BLaER1 (cell line): ENCODE results near the gene TAS1R2.

ENCODE experiments used
- H3K27ac ChIP-seq: shearing (Covaris generic); formaldehyde crosslinking; 2 replicates; pipeline ENCODE4 v1.8.1; 2022
- H3K27me3 ChIP-seq: shearing (Covaris generic); formaldehyde crosslinking; 2 replicates; pipeline ENCODE4 v1.8.1; 2022
- H3K36me3 ChIP-seq: shearing (Covaris generic); formaldehyde crosslinking; 2 replicates; pipeline ENCODE4 v1.8.1; 2022
- H3K4me1 ChIP-seq: shearing (Covaris generic); formaldehyde crosslinking; 2 replicates; pipeline ENCODE4 v1.8.1; 2022
- H3K4me2 ChIP-seq: shearing (Covaris generic); formaldehyde crosslinking; 2 replicates; pipeline ENCODE4 v1.8.1; 2022
- H3K4me3 ChIP-seq: shearing (Covaris generic); formaldehyde crosslinking; 2 replicates; pipeline ENCODE4 v1.8.1; 2022
- H3K9ac ChIP-seq: shearing (Covaris generic); formaldehyde crosslinking; 2 replicates; pipeline ENCODE4 v1.8.1; 2022
- H3K9me3 ChIP-seq: shearing (Covaris generic); formaldehyde crosslinking; 2 replicates; pipeline ENCODE4 v1.8.1; 2022
- H4K20me1 ChIP-seq: shearing (Covaris generic); formaldehyde crosslinking; 2 replicates; pipeline ENCODE4 v1.8.1; 2022
- Cebpa-rat ChIP-seq: shearing (Covaris generic); IDR thresholded peaks from 2 replicates; pipeline ENCODE4 v1.8.1; 2022

Gene TAS1R2

DNA sequence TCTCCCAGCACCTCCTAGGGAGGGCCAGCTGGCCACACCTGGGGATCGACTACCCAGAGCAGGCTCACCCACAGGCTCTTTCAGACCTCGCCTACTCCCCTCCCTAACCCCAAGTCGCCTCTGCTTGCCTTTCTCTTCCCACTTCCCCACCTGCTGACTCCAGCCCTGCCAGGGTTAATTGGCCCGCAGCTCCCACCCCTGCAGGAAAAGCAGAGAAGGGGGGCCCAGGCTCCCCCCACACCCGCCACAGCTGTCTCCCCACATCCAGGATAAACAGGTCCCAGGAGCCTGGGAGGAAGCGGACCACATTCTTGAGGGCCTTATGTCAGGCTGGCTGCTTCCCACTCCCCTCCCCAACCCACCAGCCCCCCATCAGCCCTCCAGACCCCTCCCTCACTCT is 45.0 kb downstream of the TAS1R2 start:
- peak overlapping the region; percentile 10; the same call in 1 of the 2 replicates for H3K4me2 ChIP-seq
- H3K9me3 ChIP-seq: no peaks in the 10 kb centered on the region
- no peak overlapping the region for H3K4me3 ChIP-seq
- no peak overlapping the region; the same call in 1 of the 2 replicates for H3K9ac ChIP-seq
- H3K27ac ChIP-seq: no peak overlapping the region
- H3K4me1 ChIP-seq: peaks cover 9% of the 10 kb centered on the region; the same call in 1 of the 2 replicates
- peaks cover 11% of the 10 kb centered on the region; the same call in 1 of the 2 replicates for H3K27me3 ChIP-seq
- no peak for TF ChIP-seq Cebpa-rat
- peaks cover 2% of the 10 kb centered on the region; the same call in 1 of the 2 replicates for H4K20me1 ChIP-seq
- no peaks in the 10 kb centered on the region for H3K36me3 ChIP-seq

GRCh38 chr1:18812453-18812939 is 47.0 kb downstream of the TAS1R2 start:
- Histone ChIP-seq H3K9ac (no peak overlapping the region), H3K4me3 (no peak overlapping the region), H4K20me1 (no peaks in the 10 kb centered on the region), H3K4me2 (no peak overlapping the region), H3K9me3 (no peaks in the 10 kb centered on the region), H3K27ac (no peak overlapping the region), H3K4me1 (peaks cover 14% of the 10 kb centered on the region), H3K36me3 (no peaks in the 10 kb centered on the region), H3K27me3 (no peaks in the 10 kb centered on the region; the same call in 1 of the 2 replicates)
- TF ChIP-seq Cebpa-rat: no peak

- Histone ChIP-seq H3K4me3 (no peak overlapping the region), H4K20me1 (no peaks in the 10 kb centered on the region), H3K9ac (no peak overlapping the region), H3K27ac (no peak overlapping the region), H3K9me3 (no peaks in the 10 kb centered on the region), H3K4me1 (peaks cover 20% of the 10 kb centered on the region), H3K36me3 (no peaks in the 10 kb centered on the region), H3K4me2 (no peak overlapping the region), H3K27me3 (no peaks in the 10 kb centered on the region; the same call in 1 of the 2 replicates)
- TF ChIP-seq Cebpa-rat: no peak
Observed at GRCh38 chr1:18811733-18812452, 47.6 kb downstream of the TAS1R2 start.

DNA sequence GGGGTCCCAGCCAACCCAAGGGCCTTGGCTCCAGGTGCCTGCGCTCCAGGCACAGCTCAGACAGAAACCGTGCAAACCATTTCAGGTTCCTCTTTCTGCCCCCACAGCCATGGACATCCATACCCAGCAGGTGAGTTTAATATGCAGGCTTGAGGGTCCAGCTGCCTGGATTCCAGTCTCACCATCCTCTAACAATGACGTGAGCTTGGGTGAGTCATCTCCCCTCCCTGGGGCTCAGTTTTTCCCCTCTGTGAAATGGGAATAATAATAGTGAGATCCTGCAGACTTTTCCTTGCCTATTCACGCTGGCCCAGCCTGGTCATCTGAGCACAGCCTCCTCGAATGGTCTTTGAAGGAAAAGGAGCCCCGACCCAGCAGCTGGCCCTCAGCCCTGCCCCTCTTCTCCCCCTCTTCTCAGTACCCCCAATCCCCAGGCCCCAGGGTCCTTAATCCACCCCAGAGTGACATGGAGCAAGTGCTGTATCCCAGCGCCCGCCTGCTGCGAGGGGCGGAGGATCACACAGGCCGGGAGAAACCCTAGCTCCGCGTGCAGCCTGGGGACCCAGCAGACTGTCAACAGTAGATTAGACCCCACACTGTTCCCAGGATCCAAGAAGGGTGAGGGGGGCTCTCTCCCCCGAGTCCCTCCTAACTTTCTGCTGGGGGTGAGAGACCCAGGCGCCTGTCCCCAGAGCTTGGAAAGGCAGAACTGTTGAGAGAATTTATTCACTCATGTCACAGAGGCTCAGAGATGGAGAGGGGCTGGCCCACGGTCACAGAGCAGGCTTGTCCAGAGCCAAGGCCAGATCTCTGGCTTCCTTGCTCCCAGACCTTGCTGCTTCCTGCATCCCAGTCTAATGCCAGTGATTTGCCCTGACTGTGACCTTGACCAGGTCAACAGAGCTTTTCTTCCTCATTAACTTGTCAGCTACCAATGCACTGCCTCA is 49.2 kb downstream of the TAS1R2 start:
- Histone ChIP-seq H3K9me3 (no peaks in the 10 kb centered on the region), H3K27me3 (no peaks in the 10 kb centered on the region; the same call in 1 of the 2 replicates), H3K4me3 (no peak overlapping the region), H4K20me1 (no peaks in the 10 kb centered on the region), H3K27ac (no peak overlapping the region), H3K36me3 (no peaks in the 10 kb centered on the region), H3K9ac (no peak overlapping the region), H3K4me2 (no peak overlapping the region), H3K4me1 (peaks cover 20% of the 10 kb centered on the region)
- TF ChIP-seq Cebpa-rat: no peak

DNA sequence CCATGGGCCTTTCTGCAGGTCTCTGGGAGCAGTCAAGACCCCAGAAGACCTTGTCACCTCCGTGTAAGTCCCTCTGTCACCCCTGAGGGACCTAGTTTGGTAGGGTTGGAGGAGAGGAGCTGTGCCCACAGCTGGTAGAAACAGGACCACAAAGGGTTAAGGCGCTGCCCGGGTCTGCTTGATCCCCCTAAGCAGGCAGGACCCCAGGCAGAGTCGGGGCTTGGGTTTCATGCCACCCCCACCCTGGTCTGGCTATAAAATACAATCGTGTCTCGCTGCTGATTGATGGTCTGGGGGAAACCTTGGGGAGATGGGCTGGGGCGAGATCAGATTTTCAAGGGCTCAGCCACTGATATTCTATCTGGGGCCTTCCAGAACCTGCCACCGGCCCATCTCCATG is 50.9 kb downstream of the TAS1R2 start:
- Histone ChIP-seq H3K4me1 (peaks cover 11% of the 10 kb centered on the region), H3K27me3 (no peaks in the 10 kb centered on the region; the same call in 1 of the 2 replicates), H3K9me3 (no peaks in the 10 kb centered on the region), H3K4me3 (no peak overlapping the region), H3K4me2 (no peak overlapping the region), H3K27ac (no peak overlapping the region), H3K36me3 (no peaks in the 10 kb centered on the region), H3K9ac (no peak overlapping the region), H4K20me1 (no peaks in the 10 kb centered on the region)
- TF ChIP-seq Cebpa-rat: no peak

DNA sequence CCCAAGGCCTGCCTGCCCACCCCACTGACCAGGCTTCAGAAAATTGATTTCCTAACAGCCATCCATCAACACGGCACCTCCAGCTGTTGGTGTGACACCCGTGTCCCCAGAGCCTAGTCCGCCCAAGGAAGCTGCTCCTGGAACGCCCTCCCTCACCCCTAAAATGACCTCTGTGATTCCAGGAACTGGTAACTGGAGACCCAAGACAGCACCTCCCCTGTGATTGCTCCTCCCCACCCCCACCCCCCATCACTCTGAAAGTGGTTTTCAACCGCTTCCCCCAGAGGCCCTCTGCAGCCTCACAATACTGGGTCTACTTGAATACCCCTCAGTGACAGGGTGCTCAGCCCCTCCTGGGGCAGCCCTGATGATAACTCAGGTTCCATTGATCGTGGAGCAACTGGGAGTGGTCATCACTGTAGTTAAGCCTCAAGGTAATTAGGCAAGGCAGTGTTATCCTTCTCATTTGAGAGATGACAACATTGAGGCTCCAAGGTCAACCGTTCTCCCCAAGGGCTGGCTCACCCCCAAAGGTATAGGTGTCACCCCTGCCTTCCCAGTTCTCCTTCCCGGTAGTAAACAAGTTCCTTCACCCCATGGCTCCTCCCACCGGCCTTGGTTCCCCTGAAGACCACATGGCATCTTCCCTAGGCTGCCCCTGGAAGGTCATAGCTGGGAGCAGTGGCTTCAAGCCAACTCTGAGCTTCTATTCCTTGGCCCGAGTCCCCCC is 52.0 kb downstream of the TAS1R2 start:
- Histone ChIP-seq H3K4me3 (no peak overlapping the region), H3K9ac (no peak overlapping the region), H3K27me3 (no peaks in the 10 kb centered on the region; the same call in 1 of the 2 replicates), H3K36me3 (no peaks in the 10 kb centered on the region), H4K20me1 (no peaks in the 10 kb centered on the region), H3K4me2 (peak overlapping the region; percentile 24), H3K27ac (no peak overlapping the region), H3K9me3 (no peaks in the 10 kb centered on the region), H3K4me1 (peaks cover 11% of the 10 kb centered on the region)
- TF ChIP-seq Cebpa-rat: no peak

DNA sequence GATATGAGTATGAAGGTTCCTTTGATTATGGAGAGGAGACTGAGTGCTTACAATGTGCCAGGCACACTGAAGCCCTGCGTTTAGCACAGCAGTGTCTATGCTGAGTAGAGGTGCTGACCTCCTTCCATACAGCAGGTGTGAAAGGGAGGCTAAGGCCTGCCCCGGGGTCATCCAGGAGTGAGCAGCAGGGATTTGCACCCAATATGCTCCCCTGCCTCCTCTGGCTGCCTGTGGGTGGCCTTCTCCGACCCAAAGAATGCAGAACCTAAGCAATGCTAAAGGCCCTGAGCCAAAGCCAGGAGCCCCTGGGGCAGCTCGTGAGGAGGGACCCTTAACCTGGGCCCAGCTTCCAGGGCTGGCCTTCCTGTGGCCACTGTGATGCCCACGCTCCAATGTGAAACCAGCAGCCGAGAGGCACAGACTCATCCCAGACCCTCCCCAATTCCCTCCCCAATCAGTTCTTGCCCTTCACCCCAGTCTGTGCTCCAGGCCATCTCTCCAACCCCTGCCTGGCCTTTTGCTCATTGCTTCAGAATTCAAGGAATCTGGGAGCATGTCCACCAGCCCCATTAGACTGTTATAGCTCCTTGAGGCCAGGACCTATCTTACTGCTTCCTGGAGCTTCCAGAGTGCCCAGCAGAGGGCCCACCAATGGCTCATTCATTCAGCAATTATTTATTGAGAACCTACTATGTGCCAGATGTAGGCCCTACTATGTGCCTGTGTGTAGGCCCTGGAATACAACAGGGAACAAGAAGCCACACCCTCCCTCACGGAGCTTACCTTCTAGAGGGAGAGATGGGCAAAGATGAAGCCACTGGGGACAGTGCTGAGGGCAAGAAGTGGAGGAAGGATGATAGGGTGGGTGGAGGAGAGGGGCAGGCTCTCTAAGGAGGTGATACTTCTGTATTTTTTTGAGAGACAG is 53.3 kb downstream of the TAS1R2 start:
- Histone ChIP-seq H3K27ac (no peak overlapping the region), H3K4me2 (no peak overlapping the region), H4K20me1 (no peaks in the 10 kb centered on the region), H3K36me3 (no peaks in the 10 kb centered on the region), H3K9ac (no peak overlapping the region), H3K4me3 (no peak overlapping the region), H3K4me1 (peaks cover 11% of the 10 kb centered on the region), H3K27me3 (no peaks in the 10 kb centered on the region; the same call in 1 of the 2 replicates), H3K9me3 (no peaks in the 10 kb centered on the region)
- TF ChIP-seq Cebpa-rat: no peak

DNA sequence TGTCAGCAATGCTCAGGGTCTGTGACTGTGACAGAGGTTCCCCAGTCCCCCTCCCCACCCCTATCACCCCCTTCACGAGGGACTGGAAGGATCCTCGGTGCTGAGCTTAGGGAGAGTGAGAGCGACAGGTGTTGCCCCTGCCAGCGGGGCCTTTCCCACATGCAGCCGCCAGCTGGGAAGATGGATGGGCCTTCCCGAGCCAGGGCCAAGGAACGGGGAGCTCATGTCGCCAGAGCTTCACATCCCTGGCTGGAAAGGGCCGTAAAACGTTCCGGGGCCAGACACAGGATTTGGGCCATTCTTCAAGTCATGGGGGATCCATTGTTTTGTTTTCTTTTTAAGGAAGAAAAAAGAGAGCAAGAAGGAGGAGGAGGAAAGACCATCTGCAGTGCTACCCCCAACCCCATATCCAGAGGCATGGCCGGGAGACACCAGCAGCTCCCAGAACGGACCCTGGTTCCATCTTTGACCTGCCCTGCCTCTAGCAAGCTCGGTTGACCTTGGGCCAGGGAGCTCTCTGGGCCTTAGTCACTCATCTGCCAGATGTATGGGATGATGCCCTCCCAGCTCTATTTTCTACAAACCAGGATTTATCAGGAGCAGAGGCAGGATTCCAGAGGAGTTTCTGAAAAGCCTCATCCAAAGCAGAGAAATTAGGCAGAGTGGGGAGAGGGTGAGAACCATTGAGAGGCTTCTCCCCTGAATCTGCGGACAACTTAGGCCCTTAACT is 54.1 kb downstream of the TAS1R2 start:
- Histone ChIP-seq H3K9ac (no peak overlapping the region), H4K20me1 (no peaks in the 10 kb centered on the region), H3K4me2 (no peak overlapping the region), H3K9me3 (no peaks in the 10 kb centered on the region), H3K27ac (no peak overlapping the region), H3K4me1 (peaks cover 11% of the 10 kb centered on the region), H3K4me3 (no peak overlapping the region), H3K36me3 (no peaks in the 10 kb centered on the region), H3K27me3 (no peaks in the 10 kb centered on the region; the same call in 1 of the 2 replicates)
- TF ChIP-seq Cebpa-rat: no peak
